DND-41 (cell line): ENCODE measurements around the gene CDH23.

ENCODE experiments used
- CTCF ChIP-seq: IDR thresholded peaks from 2 replicates; pipeline ENCODE4 v1.5.1; 2012; ENCODE audit warnings: borderline replicate concordance, low read length, moderate library complexity, mild to moderate bottlenecking; ENCODE audit not compliant: poor library complexity, severe bottlenecking; ENCODE audit errors: extremely low read depth
- EZH2 ChIP-seq: IDR thresholded peaks from 3 replicates; pipeline ENCODE4 v1.6.1; 2012; ENCODE audit warnings: borderline replicate concordance, low read depth, mild to moderate bottlenecking, moderate library complexity, low read length, inconsistent platforms; ENCODE audit not compliant: severe bottlenecking

DNA sequence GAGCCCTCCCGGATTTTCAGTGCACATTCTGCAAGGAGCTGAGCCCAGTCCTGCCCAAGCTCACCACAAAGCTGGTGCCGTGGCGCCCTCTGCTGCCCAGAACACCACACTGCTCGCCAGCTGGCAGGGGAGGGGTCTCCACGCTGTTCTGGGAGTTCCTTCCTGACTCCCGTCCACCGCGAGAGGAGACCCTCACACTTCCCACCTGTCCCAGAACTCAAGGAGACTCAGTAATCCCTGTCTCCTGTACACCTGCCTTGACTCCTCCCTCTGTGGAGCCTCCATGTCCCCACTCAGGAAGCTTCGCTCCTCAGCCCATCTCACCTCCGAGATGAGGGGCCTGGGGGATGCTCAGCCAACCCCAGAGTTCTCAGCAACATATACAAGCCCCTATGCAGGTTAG is 311.6 kb downstream of the CDH23 start:
- TF ChIP-seq CTCF (peak; percentile 90), EZH2 (no peak)
